Measurements from ENCODE around the gene CIRBP.

DNA sequence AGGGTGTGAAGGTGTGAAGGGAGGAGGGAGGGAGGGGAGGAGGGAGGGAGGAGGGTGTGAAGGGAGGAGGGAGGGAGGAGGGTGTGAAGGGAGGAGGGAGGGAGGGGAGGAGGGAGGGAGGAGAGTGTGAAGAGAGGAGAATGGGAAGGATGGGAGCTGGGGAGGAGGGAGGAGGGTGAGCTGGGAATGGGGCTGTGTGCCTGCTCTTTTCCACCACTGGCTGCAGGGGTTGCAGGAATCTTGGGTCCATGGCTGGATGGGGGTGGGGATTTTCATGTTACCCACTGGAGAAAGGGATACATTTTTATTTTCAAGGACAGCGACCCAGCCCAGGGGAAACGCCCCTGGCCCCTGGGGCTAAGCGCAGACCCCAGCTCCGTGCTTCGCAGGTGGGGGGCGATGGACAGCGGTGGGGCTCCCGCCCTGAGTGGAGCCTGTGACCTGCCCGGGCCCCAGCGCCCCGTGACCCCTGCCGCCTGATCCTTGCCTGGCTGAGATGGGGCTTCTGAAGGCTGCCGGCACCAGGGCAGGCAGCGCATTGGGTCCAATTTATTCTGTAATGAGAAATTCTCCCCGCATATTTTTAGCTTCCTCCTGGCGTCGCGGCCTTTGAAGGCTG lies 13.6 kb downstream of the CIRBP start:
- TF ChIP-seq, protein P1, sequence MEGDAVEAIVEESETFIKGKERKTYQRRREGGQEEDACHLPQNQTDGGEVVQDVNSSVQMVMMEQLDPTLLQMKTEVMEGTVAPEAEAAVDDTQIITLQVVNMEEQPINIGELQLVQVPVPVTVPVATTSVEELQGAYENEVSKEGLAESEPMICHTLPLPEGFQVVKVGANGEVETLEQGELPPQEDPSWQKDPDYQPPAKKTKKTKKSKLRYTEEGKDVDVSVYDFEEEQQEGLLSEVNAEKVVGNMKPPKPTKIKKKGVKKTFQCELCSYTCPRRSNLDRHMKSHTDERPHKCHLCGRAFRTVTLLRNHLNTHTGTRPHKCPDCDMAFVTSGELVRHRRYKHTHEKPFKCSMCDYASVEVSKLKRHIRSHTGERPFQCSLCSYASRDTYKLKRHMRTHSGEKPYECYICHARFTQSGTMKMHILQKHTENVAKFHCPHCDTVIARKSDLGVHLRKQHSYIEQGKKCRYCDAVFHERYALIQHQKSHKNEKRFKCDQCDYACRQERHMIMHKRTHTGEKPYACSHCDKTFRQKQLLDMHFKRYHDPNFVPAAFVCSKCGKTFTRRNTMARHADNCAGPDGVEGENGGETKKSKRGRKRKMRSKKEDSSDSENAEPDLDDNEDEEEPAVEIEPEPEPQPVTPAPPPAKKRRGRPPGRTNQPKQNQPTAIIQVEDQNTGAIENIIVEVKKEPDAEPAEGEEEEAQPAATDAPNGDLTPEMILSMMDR (IDR thresholded peaks at IDR 0.05), result no peak
- TF ChIP-seq POLR2A (IDR thresholded peaks at IDR 0.05), result no peak
